Ovary (tissue), 9 donors: ENCODE measurements around the gene CYP20A1. TPM values are rescaled to one million over a fixed set of nuclear protein-coding genes. Genes with fewer than 3 reads are reported as not detected.
"Not testable (repeated sequence)": the region's sequence is repeated elsewhere in the genome, so short reads cannot be mapped to it uniquely, and the experiment has no call there.

Source experiments
- DNase-seq, 5 donors: peaks; one replicate each; pipeline ENCODE4 v3.0.0-alpha.2; 2019 to 2020
- H3K27ac ChIP-seq, 2 donors: fragments of 200-600 bp; one replicate each; pipeline versions ENCODE4 v1.5.1 to v1.8.0; 2019 to 2022
- H3K27me3 ChIP-seq: fragments of 200-600 bp; one replicate; pipeline ENCODE4 v1.8.0; 2022
- H3K36me3 ChIP-seq: fragments of 200-600 bp; sonication (generic); one replicate; pipeline ENCODE4 v1.5.1; 2019
- H3K4me1 ChIP-seq: one replicate; pipeline ENCODE4 v1.8.1; 2013; ENCODE audit warnings: mild to moderate bottlenecking, moderate library complexity; ENCODE audit not compliant: insufficient read depth
- H3K4me3 ChIP-seq: fragments of 200-600 bp; sonication (generic); one replicate; pipeline ENCODE4 v1.5.1; 2017
- H3K9me3 ChIP-seq, 2 donors: fragments of 200-600 bp in 1 of 2; sonication (generic) in 1 of 2; one replicate each; pipeline versions ENCODE4 v1.5.1 to v1.8.1; 2013 to 2019; ENCODE audit warnings: mild to moderate bottlenecking in 1 of 2, moderate library complexity in 1 of 2
- EP300 ChIP-seq: sonication (generic); formaldehyde crosslinking; IDR thresholded peaks from one replicate; pipeline ENCODE4 v1.6.1; 2017; ENCODE audit warnings: antibody characterized with exemption
- POLR2A ChIP-seq: fragments of 450-650 bp; IDR thresholded peaks from one replicate; pipeline ENCODE4 v1.6.1; 2017; ENCODE audit warnings: antibody characterized with exemption, mild to moderate bottlenecking, moderate library complexity
- WGBS, 3 donors: extraction: QIAGEN DNeasy Blood & Tissue Kit in 1 of 3; methylation state at CpG; one replicate each; pipeline versions ENCODE4 v1.1.5 to v1.1.7; 2013 to 2017; 5-methylcytosine and 5-hydroxymethylcytosine counted together
- intact Hi-C, 4 donors: fragments of 100-400 bp; cut with DNase I; formaldehyde crosslinking; loops; one replicate each; pipeline versions ENCODE4 v1.11.0 to v1.15.1; 2022 to 2023
- polyA plus RNA-seq, 2 donors: library from polyadenylated mRNA; stranded (reverse); fragments of 200-250 nt in 1 of 2; fragments of 350-450 nt in 1 of 2; fragmentation: Illumina TruSeq in 1 of 2; extraction: RNeasy Lipid Tissue Mini Kit (QIAGEN cat#74804) in 1 of 2; gene quantifications; one replicate each; pipeline ENCODE4 v1.2.3, GENCODE V29; 2013 to 2014
- total RNA-seq, 7 donors: library from RNA; depleted of rRNA in 2 of 7; stranded (reverse); fragments of >200 nt in 2 of 7; fragmentation: NEBNext Ultra II Directional in 3 of 7; extraction: Animal tissue kit (Norgen Biotek cat#: 25700) in 3 of 7; gene quantifications; one replicate each; pipeline versions ENCODE4 v1.1.0 to v1.2.4, GENCODE V29; 2016 to 2023
- TF ChIP-seq, protein P1 (sequence below), 3 donors: fragments of 450-650 bp in 2 of 3; fragments of 200-600 bp in 1 of 3; IDR thresholded peaks; one replicate each; pipeline versions ENCODE4 v1.5.1 to v1.8.0; 2016 to 2022; ENCODE audit warnings: antibody characterized with exemption in 3 of 3, mild to moderate bottlenecking in 1 of 3
- donor health status: DM: no; HTN: no; CAD: no; lungs with moderate emphysema.
- donor health status: DM: no; HTN: no; CAD: no.
- donor health status: Bipolar disorder and iron deficiency.
- donor health status: DM: yes; HTN: yes; CAD: no.
- donor health status: DM: no; HTN: no; CAD: no.
- donor health status: DM: yes; HTN: yes; CAD: no.

Gene CYP20A1
- total and polyA plus RNA-seq, 9 donors: 20.3 to 51.0 (median 33.4) TPM

DNA sequence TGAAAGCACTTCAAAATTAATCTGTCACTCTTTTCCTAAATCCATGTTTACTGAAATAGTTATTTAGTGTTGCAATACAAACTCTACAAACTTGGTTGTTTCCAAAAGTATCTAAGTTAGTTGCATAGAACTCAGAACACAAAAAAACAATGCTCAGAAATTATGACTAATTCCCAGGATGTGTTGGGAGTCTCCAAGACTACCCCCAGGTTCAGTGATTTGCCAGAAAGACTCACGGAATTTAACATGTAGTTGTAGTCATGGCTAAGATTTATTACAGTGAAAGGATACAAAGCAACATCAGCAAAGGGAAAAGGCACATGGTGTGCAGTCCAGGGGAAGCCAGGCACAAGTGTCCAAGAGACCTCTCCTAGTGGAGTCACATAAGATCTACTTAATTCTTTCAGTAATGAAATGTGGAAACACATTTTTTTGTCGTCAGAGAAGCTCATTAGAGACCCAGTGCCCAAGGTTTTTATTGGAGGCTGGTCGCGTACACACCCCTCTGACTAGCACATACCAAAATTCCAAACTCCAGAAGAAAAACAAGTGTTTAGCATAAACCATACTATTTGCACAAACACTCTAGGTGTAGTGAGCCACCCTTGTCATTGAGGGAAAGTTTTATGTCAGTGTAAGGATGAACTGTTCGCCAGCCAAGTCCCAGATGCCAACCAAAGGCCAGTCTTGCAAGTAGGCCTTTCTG lies 43.3 kb upstream of the CYP20A1 start:
- TF ChIP-seq POLR2A (no peak), EP300 (no peak)
- TF ChIP-seq, protein P1, sequence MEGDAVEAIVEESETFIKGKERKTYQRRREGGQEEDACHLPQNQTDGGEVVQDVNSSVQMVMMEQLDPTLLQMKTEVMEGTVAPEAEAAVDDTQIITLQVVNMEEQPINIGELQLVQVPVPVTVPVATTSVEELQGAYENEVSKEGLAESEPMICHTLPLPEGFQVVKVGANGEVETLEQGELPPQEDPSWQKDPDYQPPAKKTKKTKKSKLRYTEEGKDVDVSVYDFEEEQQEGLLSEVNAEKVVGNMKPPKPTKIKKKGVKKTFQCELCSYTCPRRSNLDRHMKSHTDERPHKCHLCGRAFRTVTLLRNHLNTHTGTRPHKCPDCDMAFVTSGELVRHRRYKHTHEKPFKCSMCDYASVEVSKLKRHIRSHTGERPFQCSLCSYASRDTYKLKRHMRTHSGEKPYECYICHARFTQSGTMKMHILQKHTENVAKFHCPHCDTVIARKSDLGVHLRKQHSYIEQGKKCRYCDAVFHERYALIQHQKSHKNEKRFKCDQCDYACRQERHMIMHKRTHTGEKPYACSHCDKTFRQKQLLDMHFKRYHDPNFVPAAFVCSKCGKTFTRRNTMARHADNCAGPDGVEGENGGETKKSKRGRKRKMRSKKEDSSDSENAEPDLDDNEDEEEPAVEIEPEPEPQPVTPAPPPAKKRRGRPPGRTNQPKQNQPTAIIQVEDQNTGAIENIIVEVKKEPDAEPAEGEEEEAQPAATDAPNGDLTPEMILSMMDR (IDR thresholded peaks at IDR 0.05): no peak

DNA sequence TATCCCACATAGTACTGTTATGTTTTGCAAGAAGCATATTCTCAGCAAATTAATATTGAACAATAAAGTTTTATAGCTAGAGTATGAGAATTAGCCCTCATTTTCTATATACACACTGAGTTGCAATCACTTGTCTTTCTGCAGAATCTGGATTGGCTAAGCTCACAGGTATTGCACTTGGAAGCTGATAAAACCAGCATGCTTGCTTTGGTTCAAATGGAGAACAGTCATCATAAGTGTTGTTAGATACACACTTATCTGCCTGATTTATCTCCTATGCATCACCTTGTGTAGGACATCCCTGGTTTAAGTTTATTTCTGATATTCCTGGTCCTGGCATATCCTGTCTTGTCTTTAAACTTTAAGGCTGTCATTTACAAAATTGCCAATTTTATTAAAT lies 38.0 kb upstream of the CYP20A1 start:
- no peaks in the 10 kb centered on the region for H3K4me1 ChIP-seq
- intact Hi-C loops: no loop called here
- H3K36me3 ChIP-seq: no peaks in the 10 kb centered on the region
- H3K27ac ChIP-seq: no peak overlapping the region
- no peak for TF ChIP-seq POLR2A
- H3K4me3 ChIP-seq: no peak overlapping the region
- H3K9me3 ChIP-seq: no peaks in the 10 kb centered on the region
- no peaks in the 10 kb centered on the region for H3K27me3 ChIP-seq
- no peak for DNase-seq

More for the DNA sequence above, 43.3 kb upstream of the CYP20A1 start:
- no peak for DNase-seq
- Histone ChIP-seq H3K36me3 (no peaks in the 10 kb centered on the region), H3K27ac (no peak overlapping the region), H3K4me3 (no peak overlapping the region), H3K9me3 (no peaks in the 10 kb centered on the region), H3K4me1 (no peaks in the 10 kb centered on the region), H3K27me3 (no peaks in the 10 kb centered on the region)
- intact Hi-C loops: no loop called here
- WGBS, 3 donors: 87 to 94% (median 88%) methylated on average over 5 of the region's 5 CpGs

DNA sequence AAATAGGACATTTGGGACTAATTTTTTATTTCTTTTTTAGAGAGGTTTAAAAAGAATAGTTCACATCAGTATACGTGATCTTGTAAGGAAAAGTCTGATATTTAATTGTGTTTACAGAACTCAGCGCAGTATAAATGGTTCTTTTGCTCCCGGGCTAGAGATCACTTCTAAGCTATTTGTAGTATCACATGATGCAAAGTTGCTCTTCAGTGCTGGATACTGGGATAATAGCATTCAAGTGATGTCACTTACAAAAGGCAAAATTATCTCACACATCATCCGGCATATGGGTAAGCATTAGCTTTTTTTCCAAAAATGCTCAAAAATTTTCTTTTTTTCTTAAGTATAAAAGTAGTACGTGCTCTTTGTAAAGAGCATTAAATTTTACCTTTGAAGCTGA lies 37.4 kb upstream of the CYP20A1 start:
- H3K9me3 ChIP-seq: no peaks in the 10 kb centered on the region
- intact Hi-C loops: no loop called here
- H3K36me3 ChIP-seq: no peaks in the 10 kb centered on the region
- WGBS, 3 donors: 88 to 95% (median 92%) methylated on average over 5 of the region's 5 CpGs
- H3K27ac ChIP-seq: no peak overlapping the region
- no peaks in the 10 kb centered on the region for H3K27me3 ChIP-seq
- no peak for DNase-seq
- H3K4me3 ChIP-seq: no peak overlapping the region
- TF ChIP-seq POLR2A: no peak
- no peak for TF ChIP-seq EP300
- TF ChIP-seq, protein P1 (IDR thresholded peaks at IDR 0.05): no peak
- no peaks in the 10 kb centered on the region for H3K4me1 ChIP-seq

DNA sequence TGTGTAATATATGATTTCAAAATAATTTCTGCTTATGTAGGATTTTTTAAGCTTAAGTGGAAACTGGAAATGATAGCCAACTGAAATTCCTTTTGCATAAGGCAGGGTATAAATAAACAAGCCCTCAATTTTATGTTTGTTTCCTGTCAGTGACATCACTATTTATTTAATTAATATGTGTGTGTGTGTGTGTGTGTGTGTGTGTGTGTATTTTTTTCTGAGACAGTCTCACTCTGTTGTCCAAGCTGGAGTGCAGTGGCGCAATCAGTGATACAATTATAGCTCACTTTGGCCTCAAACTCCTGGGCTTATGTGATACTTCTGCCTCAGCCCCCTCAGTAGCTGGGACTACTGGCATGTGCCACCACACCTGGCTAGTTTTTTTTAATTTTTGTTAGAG lies 29.3 kb upstream of the CYP20A1 start:
- H3K4me3 ChIP-seq: no peak overlapping the region
- intact Hi-C loops: no loop called here
- H3K9me3 ChIP-seq: no peaks in the 10 kb centered on the region
- TF ChIP-seq EP300 (no peak), POLR2A (no peak)
- TF ChIP-seq, protein P1 (IDR thresholded peaks at IDR 0.05): no peak
- H3K4me1 ChIP-seq: no peaks in the 10 kb centered on the region
- DNase-seq: no peak
- H3K36me3 ChIP-seq: no peaks in the 10 kb centered on the region
- WGBS, 3 donors: 95 to 100% (median 96%) methylated on average over 1 of the region's 1 CpG
- no peaks in the 10 kb centered on the region for H3K27me3 ChIP-seq
- H3K27ac ChIP-seq: no peak overlapping the region

DNA sequence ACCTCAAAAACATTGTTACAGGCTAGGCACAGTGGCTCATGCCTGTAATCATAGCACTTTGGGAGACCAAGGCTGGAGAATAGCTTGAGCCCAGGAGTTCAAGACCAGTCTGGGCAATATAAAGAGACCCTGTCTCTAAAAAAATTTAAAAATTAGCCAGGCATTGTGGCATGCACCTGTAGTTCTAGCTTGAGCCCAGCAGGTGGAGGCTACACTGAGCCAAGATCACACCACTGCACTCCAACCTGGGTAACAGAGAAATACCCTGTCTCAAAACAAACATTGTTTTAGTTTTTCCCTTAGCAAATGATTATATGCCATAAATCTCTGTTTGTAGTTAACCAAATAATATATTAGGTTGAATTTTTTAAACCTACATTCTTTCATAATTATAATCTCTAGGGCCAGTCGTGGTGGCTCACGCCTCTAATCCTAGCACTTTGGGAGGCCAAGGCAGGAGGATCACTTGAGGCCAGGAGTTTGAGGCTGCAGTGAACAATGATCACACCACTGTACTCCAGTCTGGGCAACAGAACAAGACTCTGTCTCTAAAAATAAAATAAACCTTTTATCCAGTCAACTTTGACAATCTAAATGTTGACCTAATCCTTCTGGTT lies 13.3 kb upstream of the CYP20A1 start:
- 93 to 94% (median 93%) methylated on average over 2 of the region's 2 CpGs for WGBS, 3 donors
- no peaks in the 10 kb centered on the region for H3K36me3 ChIP-seq
- no peaks in the 10 kb centered on the region for H3K9me3 ChIP-seq
- DNase-seq: no peak
- no peaks in the 10 kb centered on the region for H3K27me3 ChIP-seq
- TF ChIP-seq POLR2A: no peak
- no peak for TF ChIP-seq EP300
- TF ChIP-seq, protein P1 (IDR thresholded peaks at IDR 0.05): peak in 1 of 3 donors; percentile 26
- no peak overlapping the region for H3K4me3 ChIP-seq
- H3K27ac ChIP-seq: no peak overlapping the region
- intact Hi-C loops: no loop called here
- H3K4me1 ChIP-seq: no peaks in the 10 kb centered on the region

DNA sequence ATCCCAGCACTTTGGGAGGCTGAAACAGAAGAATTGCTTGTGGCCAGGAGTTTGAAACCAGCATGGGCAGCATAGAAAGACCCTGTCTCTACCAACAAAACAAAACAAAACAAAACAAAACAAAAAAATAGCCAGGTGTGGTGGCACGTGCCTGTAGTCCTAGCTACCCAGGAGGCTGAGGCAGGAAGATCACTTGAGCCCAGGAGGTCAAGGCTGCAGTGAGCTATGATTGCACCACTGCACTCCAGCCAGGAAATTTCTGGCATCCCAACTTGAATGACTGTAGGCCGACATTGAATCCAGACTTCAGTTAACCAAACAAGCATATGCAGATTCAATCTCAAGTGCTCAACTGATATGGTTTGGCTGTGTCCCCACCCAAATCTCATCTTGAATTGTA lies 9.1 kb upstream of the CYP20A1 start:
- 59 to 79% (median 63%) methylated on average over 2 of the region's 2 CpGs for WGBS, 3 donors
- H3K27ac ChIP-seq, H3K27me3 ChIP-seq, H3K36me3 ChIP-seq, H3K9me3 ChIP-seq, H3K4me3 ChIP-seq, intact Hi-C loops, H3K4me1 ChIP-seq, DNase-seq: not testable (repeated sequence)
